A204.1 (cell line): ENCODE data around the gene HK2.
"Not testable (repeated sequence)": the region's sequence is repeated elsewhere in the genome, so short reads cannot be mapped to it uniquely, and the experiment has no call there.

ENCODE experiments used
- FAIRE-seq: peaks from 2 replicates; lab custom pipeline; 2012; peaks lifted over from hg19 to GRCh38; lab: Jason Lieb, UNC

HK2 gene

DNA sequence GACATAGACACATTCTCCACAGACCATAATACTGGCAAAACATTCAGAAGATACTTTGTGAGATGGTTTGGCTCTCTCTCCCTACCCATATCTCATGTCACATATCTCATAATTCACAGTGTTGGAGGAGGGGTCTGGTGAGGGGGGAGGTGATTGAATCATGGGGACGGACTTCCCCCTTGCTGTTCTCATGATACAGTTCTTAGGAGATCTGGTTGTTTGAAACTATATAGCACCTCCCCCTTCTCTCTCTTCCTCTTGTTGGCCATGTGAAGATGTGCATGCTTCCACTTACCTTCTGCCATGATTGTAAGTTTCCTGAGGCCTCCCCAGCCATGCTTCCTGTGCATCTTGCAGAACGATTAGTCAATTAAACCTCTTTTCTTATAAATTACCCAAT lies 61.1 kb downstream of the HK2 start:
- FAIRE-seq = no peak

DNA sequence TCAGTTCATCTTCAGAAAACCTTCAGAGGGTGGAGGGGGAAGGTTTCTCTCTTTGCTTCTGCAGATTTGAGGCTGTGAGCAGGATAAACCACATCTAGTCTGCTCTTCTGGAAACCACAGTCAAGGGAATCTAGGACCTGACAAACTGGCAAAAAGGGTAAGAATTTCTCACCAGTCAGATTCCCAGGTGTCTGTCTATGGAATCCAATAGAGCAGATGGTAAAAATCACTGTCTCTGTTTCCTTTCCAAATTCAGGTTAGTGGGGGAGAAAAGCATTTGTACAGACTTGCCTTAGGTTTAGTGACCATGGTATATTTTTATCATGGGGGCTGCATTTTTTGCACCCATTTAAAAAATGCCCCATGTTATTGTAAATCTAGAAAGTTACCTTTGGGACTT lies 62.3 kb downstream of the HK2 start:
- no peak for FAIRE-seq

DNA sequence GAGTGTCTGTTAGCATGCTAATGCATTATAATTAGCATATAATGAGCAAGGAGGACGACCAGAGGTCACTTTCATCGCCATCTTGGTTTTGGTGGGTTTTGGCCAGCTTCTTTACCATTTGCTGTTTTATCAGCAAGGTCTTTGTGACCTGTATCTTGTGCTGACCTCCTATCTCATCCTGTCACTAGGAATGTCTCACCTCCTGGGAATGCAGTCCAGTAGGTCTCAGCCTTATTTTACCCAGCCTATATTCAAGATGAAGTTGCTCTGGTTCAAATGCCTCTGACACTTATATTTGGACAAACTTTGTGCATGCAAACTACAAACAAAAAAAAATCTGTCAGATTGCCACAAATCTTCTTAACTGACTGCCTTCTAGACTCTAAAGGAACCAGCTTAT lies 66.3 kb downstream of the HK2 start:
- not testable (repeated sequence) for FAIRE-seq

DNA sequence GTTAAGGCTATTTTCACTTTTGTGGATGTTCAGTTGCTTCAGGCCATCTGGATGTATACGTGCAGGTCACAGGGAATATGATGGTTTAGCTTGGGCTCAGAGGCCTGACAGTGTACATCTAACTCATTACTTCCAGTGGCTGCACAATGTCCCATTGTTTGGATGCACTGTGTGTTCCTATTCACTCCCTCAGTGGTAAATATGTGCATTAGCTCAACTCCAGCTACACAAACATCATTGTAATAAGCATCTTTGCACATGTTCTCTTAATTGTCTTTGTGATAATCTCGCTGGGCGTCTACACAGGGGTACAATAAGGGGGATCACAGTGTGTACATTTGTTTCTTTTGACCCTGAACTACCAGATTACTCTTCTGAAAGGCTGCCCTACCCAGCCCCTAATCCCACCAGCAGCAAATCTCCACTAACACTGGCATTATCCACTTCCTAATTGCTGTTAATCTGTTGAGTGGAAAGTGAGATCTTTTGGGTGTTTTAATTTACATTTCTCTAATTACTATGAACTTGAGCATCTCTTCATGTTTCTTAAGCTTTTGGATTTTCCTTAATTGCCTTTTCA lies 68.4 kb downstream of the HK2 start:
- no peak for FAIRE-seq

DNA sequence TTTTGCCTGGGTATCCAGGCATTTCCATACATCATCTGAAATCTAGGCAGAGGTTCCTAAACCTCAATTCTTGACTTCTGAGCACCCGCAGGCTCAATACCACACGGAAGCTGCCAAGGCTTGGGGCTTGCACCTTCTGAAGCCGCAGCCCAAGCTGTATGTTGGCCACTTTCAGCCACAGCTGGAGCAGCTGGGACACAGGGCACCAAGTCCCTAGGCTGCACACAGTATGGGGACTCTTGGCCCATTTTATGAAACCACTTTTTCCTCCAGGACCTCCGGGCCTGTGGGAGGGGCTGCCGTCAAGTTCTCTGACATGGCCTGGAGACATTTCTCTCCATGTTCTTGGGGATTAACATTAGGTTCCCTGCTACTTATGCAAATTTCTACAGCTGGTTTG lies 72.5 kb downstream of the HK2 start:
- FAIRE-seq = no peak

DNA sequence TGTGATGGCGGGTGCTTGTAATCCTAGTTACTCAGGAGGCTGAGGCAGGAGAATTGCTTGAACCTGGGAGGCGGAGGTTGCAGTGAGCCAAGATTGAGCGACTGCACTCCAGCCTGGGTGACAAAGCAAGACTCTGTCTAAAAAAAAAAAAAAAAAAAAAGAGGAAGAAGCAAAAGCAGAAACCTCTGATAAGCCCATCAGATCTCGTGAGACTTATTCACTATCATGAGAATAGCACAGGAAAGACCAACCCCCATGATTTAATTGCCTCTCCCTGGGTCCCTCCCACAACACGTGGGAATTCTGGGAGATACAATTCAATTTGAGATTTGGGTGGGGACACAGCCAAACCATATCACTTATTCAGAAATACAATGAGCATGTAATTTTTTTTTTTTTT lies 73.6 kb downstream of the HK2 start:
- FAIRE-seq = not testable (repeated sequence)

DNA sequence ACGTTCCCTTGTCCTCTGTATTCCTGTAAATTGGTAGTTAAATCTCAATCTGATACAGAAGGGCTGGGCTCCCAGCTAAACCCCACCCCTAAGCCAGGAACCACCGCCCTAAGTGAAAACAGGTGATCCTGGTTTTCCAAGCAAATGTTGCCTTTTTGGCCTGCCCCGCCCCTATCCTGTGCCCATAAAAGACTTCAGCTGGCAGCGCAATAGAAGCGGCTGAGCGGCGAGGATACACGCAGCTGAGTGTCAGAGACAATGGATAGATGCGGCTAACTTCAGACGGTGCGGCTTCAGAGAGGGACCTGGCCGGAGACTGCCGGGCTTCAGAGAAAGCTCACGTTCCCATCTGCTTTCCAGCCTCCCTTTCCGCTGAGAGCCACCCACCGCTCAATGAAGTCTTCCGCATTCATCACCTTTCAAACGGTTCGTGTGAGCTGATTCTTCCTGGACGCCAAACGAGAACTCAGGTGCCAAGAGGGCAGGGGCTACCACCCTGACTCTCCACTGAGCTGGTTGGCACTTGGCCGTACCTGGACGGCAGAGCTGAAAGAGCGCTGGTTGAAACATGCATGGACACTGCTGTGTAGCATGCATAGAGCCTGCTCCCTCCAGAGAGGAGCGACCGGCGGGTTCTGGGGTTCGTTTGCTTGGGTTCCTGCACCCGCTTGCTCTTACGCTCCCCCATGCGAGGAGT lies 75.0 kb downstream of the HK2 start:
- no peak for FAIRE-seq

DNA sequence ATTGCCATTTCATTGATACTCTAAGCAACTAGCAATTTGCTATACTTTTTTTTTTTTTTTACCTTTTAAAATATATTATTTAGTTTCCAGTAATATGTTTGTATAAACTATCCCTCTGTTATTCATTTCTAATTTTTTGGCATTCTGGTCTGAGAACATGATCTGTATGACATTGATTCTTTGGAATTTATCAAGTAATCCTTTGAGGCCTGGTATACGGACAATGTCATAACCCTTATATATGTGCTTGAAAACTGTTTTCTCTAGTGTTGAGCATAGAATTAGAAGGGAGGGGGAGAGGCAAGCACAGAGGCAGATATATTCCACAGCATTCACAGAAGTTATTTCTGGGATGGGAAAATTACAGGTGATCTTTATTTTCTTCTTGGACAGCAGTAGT lies 76.3 kb downstream of the HK2 start:
- no peak for FAIRE-seq

DNA sequence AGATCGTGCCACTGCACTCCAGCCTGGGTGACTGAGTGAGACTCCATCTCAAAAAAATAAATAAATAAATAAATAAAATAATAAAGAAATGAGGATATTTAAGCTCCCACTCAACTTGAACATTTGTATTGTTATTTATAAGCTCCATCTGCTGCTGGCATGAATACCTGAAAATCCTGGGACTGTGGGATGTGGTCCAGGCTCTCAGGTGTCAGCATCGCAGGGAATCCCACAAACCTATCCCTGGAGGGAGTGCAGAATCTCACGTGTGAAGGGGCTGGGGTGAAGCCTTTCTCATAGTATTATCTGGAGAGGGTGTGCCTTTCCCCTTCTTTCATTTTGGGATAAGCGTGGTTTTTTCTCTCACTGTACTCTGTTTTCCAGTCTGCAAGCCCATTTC lies 77.1 kb downstream of the HK2 start:
- FAIRE-seq = no peak

DNA sequence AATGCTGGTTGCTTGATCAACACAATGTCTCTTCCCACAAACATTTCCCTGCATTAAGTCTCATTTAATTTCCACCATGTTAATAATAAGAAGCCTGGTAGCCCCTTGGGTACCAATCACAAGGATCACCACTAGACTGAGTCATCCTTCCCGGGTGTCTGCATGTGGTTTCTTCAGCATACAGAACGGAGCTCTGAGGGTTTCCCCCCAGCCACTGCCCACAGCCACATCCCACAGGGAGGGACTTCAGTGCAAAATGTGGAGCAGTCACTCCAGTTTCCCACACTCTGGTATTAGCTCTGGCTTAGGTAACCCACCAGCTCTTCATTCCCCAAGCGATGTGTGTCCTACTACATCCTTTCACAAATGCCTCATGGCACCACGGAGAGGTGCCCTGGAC lies 81.8 kb downstream of the HK2 start:
- FAIRE-seq = no peak

DNA sequence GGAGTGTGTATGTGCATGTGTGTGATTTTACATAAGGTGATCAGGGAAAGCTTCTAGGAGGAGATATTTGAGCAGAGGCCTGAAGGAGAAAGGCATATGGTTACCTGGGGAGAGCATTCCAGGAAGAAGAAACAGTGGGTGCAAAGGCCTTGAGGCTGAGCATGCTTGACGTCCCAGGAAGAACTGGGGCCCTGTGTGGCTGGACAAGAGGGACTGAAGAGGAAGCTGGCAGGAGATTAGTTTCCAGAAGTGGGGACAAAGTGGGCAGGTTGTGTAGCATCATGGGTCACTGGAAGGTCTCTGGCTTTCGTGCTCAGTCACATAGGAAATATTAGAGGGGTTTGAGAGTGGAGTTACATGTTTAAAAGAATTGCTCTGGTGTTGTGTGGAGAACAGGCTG lies 82.5 kb downstream of the HK2 start:
- no peak for FAIRE-seq

DNA sequence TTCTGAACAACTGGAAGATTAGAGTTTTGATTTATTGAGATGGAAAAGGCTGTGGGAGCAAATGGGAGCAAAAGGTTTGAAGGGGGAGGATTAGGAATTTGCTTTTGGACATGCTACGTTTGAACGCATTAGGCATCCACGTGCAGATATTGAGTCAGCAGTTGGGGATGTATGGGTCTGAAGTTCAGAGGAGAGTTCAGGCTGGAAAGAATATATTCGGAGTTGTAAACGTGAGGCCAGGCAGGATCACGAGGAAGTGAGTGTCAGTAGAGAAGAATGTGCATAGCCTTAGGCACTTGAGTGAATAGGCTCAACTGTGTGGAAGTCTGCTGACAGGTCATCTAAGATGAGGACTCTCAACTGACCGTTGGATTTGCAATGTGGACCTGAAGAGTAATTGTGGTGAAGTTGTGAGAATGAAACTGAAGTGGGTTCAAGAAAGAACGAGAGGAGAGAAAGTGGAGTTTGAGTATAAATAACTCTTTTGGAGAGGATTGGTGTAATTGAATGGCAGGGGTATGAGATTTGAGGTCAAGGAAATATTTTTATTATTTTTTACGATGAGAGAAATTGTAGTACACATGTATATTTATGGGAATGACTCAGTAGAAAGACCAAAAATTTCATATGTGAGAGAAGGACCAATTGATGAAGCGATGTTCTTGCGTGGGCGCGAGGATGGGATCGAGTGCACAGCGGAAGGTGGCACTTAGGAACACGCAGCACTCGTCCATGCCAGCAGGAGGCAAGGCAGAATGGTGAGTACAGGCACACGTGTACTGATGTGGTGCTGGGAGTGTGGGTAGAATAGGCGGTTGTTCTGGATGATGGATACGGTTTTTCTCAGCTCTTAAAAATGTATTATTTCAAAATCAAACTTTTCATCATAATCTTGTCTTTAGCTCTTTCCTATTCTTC lies 84.0 kb downstream of the HK2 start:
- FAIRE-seq = no peak

DNA sequence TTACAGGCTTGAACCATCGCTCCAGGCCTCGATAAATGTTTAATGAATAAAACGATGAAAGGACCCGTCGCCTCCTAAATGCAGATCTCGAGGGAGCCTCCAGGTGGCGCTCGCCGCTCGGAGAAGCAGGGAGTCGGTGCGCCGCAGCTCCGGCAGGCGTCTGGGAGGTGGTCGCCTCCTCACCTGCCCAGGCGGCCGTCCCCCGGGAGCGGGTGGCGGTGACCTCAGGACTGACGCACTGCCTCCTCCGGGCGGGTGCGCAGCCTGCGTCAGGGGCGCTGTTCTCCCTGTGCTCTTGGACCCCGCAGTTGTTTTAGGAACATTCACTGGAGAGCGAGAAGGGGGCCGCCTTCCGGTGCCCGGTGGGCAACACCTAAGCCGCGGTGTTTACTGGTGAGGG lies 85.9 kb downstream of the HK2 start:
- no peak for FAIRE-seq

DNA sequence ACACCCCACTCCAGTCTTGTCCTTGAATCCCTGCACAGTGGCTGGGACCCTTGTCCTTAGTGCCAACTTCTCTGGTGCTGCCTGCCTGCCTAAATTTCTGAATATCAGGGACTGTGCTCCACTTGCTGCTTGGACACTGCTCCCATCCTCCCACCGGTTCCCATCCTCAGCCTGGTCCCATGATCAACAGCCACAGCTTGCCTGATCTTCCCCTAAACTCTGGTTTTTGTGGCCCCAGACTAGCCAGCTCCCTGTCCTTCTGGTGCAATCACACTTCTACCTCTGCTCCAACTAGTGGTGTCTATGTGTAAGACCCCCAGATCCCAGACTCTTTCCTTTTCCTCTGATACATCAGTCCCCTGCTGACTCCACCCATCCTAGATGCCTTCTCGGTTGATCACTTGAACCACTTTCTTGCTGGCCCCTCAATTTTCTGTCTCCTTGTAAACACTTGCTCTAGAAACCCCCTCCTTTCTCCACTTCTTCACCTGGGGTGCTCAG lies 87.4 kb downstream of the HK2 start:
- FAIRE-seq = no peak

DNA sequence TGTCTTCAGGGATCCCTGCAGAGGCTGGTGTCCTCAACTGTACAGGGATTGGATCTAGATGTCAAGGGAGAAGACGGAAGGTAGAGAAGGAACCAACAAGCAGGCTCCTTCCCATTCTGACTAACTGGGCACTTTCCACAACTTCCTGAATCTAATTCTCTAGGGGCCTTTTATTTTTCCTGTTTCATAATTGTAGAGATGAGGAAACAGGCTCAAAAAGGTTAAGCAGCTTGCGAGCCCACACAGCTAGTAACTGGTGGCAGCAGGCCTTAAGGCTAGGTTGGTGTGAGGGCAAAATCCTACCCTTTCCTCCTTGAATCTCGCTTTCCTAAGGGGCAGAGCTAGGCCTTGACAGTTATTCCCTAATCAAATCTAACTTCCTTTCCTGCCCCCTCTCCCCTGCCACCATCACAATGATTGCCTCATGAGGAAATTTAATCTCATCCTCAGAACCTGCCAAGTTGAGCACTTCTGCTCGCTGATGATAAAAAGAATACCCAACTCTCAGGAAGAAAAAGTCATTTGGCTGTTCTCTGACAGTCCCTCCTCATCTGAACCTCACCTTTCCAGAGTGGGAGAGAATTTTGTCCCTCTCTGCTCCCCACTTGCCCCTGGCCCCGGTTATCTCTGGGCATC lies 88.8 kb downstream of the HK2 start:
- no peak for FAIRE-seq

DNA sequence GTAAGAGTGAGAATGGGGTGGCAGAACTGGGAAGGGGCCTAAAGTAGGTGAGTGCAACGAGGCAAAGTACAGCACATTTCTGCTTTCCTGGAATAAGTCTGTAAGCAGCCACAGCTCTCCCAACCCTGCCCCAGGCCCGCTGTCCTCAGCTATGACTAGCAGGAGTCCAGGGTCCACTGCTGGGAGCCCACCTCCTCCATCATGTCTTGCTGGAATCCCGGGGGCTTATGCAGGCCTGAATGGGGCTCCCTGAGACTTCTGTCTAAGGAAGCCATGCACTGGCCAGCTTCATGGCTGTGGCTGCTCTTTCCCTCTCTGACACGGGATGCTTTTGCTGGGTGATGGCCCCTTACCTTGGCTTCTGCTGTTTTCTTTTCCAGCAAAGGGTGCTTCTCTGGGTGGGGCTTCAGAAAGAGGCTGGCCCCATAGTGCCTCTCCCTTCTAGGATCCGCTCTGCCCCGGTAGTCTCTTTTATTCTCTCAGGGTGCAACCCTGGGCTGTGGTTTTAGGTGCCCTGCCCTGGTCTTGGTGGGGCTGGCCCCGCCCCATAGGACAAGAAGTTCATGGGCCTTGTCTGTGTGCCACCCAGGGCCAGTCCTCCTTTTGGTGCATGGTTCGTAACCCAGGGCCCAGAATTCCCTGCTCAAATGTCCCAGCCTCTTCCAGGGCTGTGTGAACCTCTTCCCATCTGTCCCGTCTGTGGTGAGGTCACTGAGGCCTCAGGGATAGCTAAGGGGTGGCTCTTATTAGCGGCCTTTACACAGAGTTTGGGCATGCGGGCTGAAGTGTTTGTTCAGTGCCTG lies 90.7 kb downstream of the HK2 start:
- FAIRE-seq = no peak

DNA sequence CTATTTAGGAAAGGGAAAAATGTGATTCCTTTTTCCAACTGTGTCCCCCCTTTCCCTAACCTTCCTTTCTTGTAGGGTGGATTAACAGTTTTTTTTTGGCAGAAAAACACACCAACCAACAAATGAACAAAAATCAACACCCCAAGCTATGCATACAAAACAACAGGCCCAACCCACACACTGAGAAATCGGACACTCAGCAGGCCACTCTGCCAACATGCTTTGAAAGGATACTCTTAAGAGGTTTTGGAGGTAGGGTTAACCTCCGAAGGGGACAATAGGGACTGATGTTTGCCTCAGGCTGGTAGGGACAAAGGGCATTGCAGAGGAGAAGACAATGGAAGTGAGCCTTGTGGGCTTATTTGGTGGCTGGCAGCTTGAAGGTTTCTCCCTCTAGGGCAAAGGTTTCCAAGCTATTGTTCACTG lies 91.4 kb downstream of the HK2 start:
- no peak for FAIRE-seq

DNA sequence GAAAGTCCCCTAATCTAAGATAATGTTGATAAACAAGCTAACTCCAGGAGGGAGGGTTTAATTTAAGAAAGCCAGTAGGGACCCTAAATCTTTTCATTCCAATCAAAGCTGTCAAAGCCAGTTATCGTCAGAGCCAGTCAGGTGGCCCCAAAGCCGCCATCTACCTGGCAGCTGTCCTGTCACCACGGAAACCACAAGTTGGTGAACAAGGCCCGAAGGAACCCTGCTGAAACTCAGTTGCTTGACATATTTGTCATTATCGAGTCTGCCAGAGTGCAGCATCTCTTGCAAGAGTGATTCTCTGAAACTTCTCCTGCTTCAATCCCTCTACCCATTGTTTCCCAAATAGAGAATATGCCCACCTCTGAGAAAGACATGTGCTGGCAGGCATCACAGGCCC lies 93.7 kb downstream of the HK2 start:
- no peak for FAIRE-seq

DNA sequence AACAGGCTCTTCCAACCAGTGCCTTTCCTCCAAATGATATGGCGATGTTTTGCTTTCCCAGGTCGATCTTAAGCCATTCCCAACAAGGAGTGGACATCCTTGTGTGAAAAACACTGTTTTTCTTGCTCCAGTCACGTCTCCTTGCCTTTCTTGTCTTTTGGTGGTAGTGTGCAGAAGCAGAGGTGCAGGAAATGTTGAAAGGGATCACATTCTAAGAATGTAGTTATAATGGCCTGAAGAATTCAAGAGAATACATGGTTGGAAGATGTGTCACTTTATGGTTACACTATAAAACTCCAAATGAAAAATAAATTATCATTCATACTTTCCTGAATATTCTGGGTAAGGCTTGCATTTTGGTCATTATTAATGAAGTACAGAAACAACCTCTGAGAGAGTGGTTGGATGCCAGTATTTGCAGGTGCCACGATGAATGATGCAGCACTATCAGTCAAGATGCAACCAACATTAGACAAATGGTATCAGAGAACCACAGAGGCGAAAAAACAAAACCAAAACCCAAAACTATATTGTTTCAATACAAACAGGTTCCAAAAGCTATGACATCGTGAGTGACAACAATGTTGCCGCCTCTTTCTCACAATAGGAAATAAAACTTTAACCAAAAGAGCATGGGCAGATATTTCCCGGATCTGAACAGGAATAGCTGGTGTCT lies 97.0 kb downstream of the HK2 start:
- FAIRE-seq = no peak

DNA sequence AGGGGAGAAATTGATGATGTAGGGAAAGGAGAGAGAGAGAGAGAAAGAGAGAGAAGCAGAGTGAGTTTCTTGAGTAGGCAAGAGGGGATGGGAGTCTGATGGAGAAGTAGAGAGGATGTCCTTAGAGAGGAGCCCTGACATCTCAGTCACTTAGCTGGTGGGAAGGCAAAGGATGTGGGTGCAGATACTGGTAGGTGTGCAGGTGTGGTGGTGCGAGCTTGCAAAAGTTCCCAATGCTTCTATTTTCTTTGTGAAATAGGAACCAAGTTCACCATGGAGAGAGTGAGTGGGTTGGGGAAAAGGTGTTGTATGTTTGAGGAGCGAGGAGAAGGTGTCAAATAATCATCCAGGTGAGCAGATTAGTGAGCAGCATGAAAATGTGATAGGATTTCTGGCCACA lies 98.0 kb downstream of the HK2 start:
- FAIRE-seq = no peak

DNA sequence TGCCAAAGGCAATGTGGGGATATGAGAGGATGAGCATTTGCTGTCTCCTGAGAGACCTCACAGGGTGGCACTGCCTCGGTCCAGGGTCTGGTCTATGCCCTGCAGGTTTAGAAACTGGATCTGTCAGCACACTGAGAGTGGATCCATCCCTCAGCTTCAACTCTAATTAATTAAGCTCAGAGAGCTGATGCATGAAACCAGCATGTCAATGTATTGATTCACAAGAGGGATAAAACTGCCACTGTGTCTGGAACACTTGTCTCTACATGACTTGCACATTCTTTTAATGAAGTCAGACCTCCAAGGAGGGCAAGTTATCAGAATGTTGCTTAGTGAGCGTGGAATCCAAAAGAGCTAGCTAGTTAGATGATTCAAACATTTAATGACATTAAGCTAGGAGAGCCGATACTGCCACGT lies 102.1 kb downstream of the HK2 start:
- no peak for FAIRE-seq
